SJCRH30 (cell line): ENCODE measurements around the gene ZNF446. TPM values are rescaled to one million over a fixed set of nuclear protein-coding genes. Genes with fewer than 3 reads are reported as not detected.
"Not testable (repeated sequence)": the region's sequence is repeated elsewhere in the genome, so short reads cannot be mapped to it uniquely, and the experiment has no call there.

ENCODE experiments used
- DNase-seq, 2 experiments: peaks; one replicate each; pipeline ENCODE4 v3.0.0-alpha.2; 2015 to 2020
- H3K27ac ChIP-seq: fragments of 250-450 bp; sonication (Bioruptor Pico); 2 replicates; pipeline ENCODE4 v1.5.1; 2020; ENCODE audit warnings: mild to moderate bottlenecking, moderate library complexity
- H3K27me3 ChIP-seq: fragments of 250-450 bp; sonication (Bioruptor Pico); 2 replicates; pipeline ENCODE4 v1.5.1; 2020; ENCODE audit warnings: mild to moderate bottlenecking, moderate library complexity
- H3K36me3 ChIP-seq: fragments of 250-450 bp; sonication (Bioruptor Pico); 2 replicates; pipeline ENCODE4 v1.5.1; 2020; ENCODE audit warnings: mild to moderate bottlenecking, moderate library complexity
- H3K4me1 ChIP-seq: fragments of 250-450 bp; sonication (Bioruptor Pico); 2 replicates; pipeline ENCODE4 v1.5.1; 2020; ENCODE audit warnings: mild to moderate bottlenecking, moderate library complexity
- H3K4me3 ChIP-seq: fragments of 250-450 bp; sonication (Bioruptor Pico); 2 replicates; pipeline ENCODE4 v1.5.1; 2020; ENCODE audit warnings: mild to moderate bottlenecking, moderate library complexity
- H3K9me3 ChIP-seq: fragments of 250-450 bp; sonication (Bioruptor Pico); replicated peaks from 2 replicates; pipeline ENCODE4 v1.5.1; 2020; ENCODE audit warnings: mild to moderate bottlenecking, moderate library complexity
- total RNA-seq: library from RNA; depleted of rRNA; stranded (reverse); fragments of >200 nt; shearing (Covaris generic); gene quantifications from 2 replicates; pipeline ENCODE4 v1.2.3, GENCODE V29; 2014

The ZNF446 gene
- total RNA-seq, 1 experiment from 2014 or later = 6.1 TPM

DNA sequence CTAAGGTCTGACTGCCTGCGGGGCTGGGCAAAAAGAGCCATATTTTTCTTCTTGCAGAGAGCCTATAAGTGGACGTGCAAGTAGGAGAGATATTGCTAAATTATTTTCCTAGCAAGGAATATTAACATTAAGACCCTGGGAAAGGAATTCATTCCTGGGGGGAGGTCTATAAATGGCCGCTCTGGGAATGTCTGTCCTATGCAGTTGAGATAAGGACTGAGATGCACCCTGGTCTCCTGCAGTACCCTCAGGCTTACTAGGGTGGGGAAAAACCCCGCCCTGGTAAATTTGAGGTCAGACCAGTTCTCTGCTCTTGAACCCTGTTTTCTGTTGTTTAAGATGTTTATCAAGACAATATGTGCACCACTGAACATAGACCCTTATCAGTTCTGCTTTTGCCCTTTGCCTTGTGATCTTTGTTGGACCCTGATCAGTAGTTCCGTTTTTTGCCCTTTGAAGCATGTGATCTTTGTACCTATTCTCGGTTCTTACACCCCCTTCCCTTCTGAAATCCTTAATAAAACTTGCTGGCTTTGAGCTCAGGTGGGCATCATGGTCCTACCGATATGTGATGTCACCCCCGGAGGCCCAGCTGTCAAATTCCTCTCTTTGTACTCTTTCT, 31.6 kb downstream of the ZNF446 start:
- not testable (repeated sequence) for H3K4me3 ChIP-seq, H3K27ac ChIP-seq, H3K27me3 ChIP-seq, H3K4me1 ChIP-seq, H3K36me3 ChIP-seq, H3K9me3 ChIP-seq, DNase-seq

GRCh38 chr19:58509731-58510083, 33.6 kb downstream of the ZNF446 start:
- no peaks in the 10 kb centered on the region for H3K4me1 ChIP-seq
- H3K4me3 ChIP-seq = no peak overlapping the region
- no peaks in the 10 kb centered on the region for H3K27me3 ChIP-seq
- no peaks in the 10 kb centered on the region for H3K36me3 ChIP-seq
- H3K27ac ChIP-seq = no peak overlapping the region
- H3K9me3 ChIP-seq = no peaks in the 10 kb centered on the region
- no peak for DNase-seq

DNA sequence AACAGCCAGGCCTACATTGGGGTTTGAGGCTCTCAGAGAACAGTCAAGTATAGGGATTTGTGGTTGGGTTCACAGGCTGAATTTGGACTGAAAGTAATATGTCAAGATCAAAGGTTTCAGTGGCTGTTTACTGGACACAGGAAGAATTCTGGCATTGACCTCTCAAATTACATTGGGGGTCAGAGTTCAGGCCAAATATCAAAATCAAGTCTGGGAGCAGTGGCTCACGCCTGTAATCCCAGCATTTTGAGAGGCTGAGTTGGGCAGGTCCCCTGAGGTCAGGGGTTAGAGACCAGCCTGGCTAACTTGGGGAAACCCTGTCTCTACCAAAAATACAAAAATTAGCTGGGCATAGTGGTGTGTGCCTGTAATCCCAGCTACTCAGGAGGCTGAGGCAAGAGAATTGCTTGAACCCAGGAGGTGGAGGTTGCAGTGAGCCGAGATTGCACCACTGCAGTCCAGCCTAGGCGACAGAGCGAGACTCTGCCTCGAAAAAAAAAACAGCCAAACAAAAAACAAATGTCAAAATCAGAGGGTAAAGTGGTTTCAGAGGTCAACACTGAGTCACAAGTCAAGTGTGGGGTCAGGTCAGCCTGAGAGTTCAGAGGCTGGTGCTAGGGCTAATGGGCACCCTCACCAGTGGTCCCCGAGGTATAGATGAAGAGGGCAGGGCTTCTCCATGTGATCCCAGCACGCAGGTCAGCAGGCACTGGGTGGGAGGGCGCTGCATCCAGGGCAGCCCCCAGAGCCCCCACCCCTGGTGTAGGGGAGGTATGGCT, 34.1 kb downstream of the ZNF446 start:
- no peaks in the 10 kb centered on the region for H3K36me3 ChIP-seq
- H3K4me1 ChIP-seq = no peaks in the 10 kb centered on the region
- H3K4me3 ChIP-seq = no peak overlapping the region
- no peak for DNase-seq
- no peaks in the 10 kb centered on the region for H3K27me3 ChIP-seq
- no peaks in the 10 kb centered on the region for H3K9me3 ChIP-seq
- H3K27ac ChIP-seq = no peak overlapping the region

GRCh38 chr19:58511353-58512208, 35.4 kb downstream of the ZNF446 start, which contains the start of gene SLC27A5:
TSS of gene SLC27A5 (minus strand) at chr19:58511992. CDS start at chr19:58511955, 37 bp downstream.
- H3K4me3 ChIP-seq = no peak within 1 kb of the TSS
- no peaks in the 10 kb centered on the region for H3K4me1 ChIP-seq
- H3K27me3 ChIP-seq = no peaks in the 10 kb centered on the region
- no peak for DNase-seq
- H3K36me3 ChIP-seq = no peaks in the 10 kb centered on the region; the same call in 1 of the 2 replicates
- no peaks in the 10 kb centered on the region for H3K9me3 ChIP-seq
- H3K27ac ChIP-seq = no peak within 1 kb of the TSS

- DNase-seq = no peak
- Histone ChIP-seq H3K27me3 (no peaks in the 10 kb centered on the region), H3K27ac (no peak overlapping the region), H3K4me3 (no peak overlapping the region), H3K36me3 (no peaks in the 10 kb centered on the region; the same call in 1 of the 2 replicates), H3K4me1 (no peaks in the 10 kb centered on the region), H3K9me3 (no peaks in the 10 kb centered on the region)
These were observed 37.1 kb downstream of the ZNF446 start for GRCh38 chr19:58513213-58513693.

DNA sequence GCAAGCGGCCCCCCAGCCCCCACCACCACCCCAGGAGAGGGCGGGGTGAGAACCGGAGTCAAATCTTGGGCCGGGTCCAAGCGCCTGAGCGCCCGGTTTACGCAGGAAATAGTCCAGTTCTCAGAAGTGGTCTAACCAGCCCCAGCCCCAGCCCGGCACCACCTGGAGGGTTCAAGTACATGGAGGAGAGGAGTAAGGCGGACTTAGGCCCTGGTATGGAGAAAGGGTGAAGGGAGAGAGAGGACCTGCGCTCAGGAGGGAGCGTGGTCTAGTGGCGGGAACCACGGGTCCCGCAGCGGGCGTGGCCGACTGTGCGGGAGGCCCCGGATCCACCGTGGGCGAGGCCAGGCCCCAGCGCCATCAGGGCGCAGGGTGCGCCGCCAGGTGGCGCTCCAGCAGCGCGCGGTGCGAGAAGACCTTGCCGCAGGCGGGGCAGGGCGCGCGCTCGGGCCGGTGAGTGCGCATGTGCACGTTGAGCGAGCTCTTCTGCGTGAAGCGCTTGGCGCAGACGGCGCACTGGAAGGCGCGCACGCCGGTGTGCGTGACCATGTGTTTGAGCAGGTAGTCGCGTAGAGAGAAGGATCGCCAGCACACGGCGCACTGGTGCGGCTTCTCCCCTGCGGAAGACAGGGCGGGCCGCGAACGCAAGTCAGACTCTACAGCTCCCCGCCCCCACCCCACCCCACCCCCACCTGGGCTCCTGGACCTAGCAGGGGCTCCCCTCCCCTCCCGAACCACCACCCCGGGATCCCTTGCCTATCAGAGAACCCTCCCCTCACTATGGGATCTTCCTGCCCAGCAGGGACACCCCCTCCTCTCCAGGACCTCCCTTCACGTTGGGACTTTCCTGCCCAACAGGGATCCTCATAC, 37.8 kb downstream of the ZNF446 start:
- DNase-seq = no peak
- Histone ChIP-seq H3K9me3 (no peaks in the 10 kb centered on the region), H3K27ac (no peak overlapping the region), H3K36me3 (no peaks in the 10 kb centered on the region; the same call in 1 of the 2 replicates), H3K27me3 (no peaks in the 10 kb centered on the region), H3K4me1 (no peaks in the 10 kb centered on the region), H3K4me3 (no peak overlapping the region)

GRCh38 chr19:58514564-58515022, 38.4 kb downstream of the ZNF446 start:
- no peaks in the 10 kb centered on the region for H3K9me3 ChIP-seq
- H3K36me3 ChIP-seq = no peaks in the 10 kb centered on the region; the same call in 1 of the 2 replicates
- no peaks in the 10 kb centered on the region for H3K4me1 ChIP-seq
- H3K4me3 ChIP-seq = no peak overlapping the region
- H3K27me3 ChIP-seq = no peaks in the 10 kb centered on the region
- no peak overlapping the region for H3K27ac ChIP-seq
- DNase-seq = no peak

DNA sequence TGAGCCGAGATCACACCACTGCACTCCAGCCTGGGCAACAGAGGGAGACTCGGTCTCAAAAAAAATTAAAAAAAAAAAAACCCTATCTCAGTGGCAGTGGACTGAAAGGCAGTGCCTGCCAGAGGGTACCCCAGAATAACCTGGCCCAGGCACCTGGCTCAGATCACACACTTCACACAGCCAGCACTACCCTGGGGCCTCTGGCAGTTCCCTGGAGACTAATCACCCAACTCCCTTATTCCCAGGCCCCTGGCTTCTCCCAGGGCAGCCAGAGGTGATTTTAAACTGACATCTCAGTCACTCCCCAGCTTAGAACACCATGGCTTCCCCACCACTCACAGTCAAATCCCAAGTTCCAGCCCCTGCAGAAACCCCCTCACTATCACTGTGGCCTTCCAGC, 39.1 kb downstream of the ZNF446 start:
- no peak for DNase-seq
- Histone ChIP-seq H3K27me3 (no peaks in the 10 kb centered on the region), H3K36me3 (no peaks in the 10 kb centered on the region; the same call in 1 of the 2 replicates), H3K27ac (no peak overlapping the region), H3K4me1 (no peaks in the 10 kb centered on the region), H3K9me3 (no peaks in the 10 kb centered on the region), H3K4me3 (no peak overlapping the region)

GRCh38 chr19:58516246-58516836, 40.2 kb downstream of the ZNF446 start:
- no peaks in the 10 kb centered on the region for H3K27me3 ChIP-seq
- H3K27ac ChIP-seq = no peak overlapping the region
- no peaks in the 10 kb centered on the region; the same call in 1 of the 2 replicates for H3K36me3 ChIP-seq
- no peaks in the 10 kb centered on the region for H3K9me3 ChIP-seq
- DNase-seq = no peak
- H3K4me3 ChIP-seq = no peak overlapping the region
- H3K4me1 ChIP-seq = no peaks in the 10 kb centered on the region

DNA sequence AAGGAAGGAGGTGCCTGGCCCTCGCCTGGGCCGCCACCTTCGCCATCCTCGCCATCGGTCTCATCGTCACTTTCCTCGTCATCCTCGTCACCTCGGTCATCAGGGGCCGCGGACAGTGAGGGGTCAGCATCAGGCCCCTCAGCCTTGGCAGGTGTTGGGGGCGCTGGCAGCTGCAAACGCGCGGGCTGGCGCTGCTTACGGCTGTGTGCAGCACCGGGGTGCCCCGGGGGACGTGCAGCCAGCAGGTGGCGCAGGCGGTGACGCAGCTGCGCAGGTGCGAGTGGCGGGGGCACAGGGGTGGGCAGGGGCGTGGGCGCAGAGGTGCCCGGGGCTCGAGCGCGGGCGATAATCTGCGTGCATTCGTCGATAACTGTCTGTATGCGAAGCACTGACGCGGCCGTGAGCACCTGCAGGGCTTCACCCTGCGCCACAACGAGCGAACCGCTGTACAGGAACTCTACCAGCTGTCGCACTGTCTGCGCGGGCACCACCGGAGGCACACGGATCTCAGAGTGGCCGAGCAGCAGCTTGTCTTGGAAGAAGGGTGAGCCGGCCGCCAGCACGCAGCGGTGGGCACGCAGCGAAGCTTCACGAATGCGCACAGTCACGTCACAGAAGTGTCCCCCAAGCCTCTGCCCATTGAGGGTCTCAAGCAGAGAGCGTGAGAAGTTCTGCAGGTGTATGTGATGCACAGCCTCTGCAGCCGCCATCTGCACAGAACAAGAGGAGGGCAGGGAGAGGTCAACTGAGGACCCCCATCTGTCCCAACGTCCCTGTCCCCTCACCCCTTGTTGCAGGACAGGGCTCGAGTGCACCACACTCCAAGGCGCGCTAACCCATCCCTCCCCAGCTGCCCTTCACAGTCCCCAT, 41.0 kb downstream of the ZNF446 start:
- no peak overlapping the region for H3K27ac ChIP-seq
- no peak for DNase-seq
- H3K4me3 ChIP-seq = no peak overlapping the region
- H3K4me1 ChIP-seq = no peaks in the 10 kb centered on the region
- H3K36me3 ChIP-seq = no peaks in the 10 kb centered on the region; the same call in 1 of the 2 replicates
- no peaks in the 10 kb centered on the region for H3K27me3 ChIP-seq
- H3K9me3 ChIP-seq = no peaks in the 10 kb centered on the region

- Histone ChIP-seq H3K27me3 (no peaks in the 10 kb centered on the region), H3K9me3 (no peaks in the 10 kb centered on the region), H3K4me3 (peak overlapping the region; percentile 75), H3K27ac (peak overlapping the region; percentile 67), H3K4me1 (no peaks in the 10 kb centered on the region), H3K36me3 (no peaks in the 10 kb centered on the region; the same call in 1 of the 2 replicates)
- DNase-seq = no peak
These were observed 42.3 kb downstream of the ZNF446 start for GRCh38 chr19:58518256-58519086.

- peak overlapping the region; percentile 75 for H3K4me3 ChIP-seq
- peak; percentile 77 to 84 for DNase-seq
- H3K27ac ChIP-seq = peak overlapping the region; percentile 67
- no peaks in the 10 kb centered on the region; the same call in 1 of the 2 replicates for H3K36me3 ChIP-seq
- H3K27me3 ChIP-seq = no peaks in the 10 kb centered on the region
- H3K4me1 ChIP-seq = no peaks in the 10 kb centered on the region
- no peaks in the 10 kb centered on the region for H3K9me3 ChIP-seq
These were observed 42.9 kb downstream of the ZNF446 start for GRCh38 chr19:58519087-58519354.
